ENCODE data around the gene DPYSL5. TPM values are rescaled to one million over a fixed set of nuclear protein-coding genes. Genes with fewer than 3 reads are reported as not detected.
"Not testable (repeated sequence)": the region's sequence is repeated elsewhere in the genome, so short reads cannot be mapped to it uniquely, and the experiment has no call there.

Gene DPYSL5
- total and polyA plus RNA-seq, 2 experiments from 2014 or later: 0.21 to 0.63 TPM

DNA sequence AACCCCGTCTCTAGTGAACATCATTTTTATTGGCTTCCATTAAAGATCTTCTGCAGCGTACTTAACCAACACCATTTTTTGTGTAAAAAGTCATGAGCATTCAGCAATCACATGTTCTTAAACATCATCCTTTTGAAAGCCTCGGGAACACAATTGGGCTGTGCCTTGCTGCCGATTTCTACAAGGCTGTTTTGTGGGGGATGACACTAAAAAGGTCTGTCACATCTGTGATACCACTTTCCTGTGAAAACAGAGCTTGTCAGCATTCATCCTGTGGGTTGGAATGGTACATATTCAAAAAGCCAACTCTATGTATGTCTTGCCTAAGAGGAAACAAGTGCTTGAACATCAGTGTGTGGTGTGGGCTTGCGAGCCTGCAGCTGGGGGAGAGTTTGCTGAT, 73.4 kb downstream of the DPYSL5 start:
- no peak overlapping the region for H3K4me2 ChIP-seq
- DNase-seq (ENCODE audit: low spot score): no peak
- peaks cover 15% of the 10 kb centered on the region for H3K4me1 ChIP-seq (ENCODE audit: insufficient read depth)
- H3K27me3 ChIP-seq: no peaks in the 10 kb centered on the region
- no peak overlapping the region for H2AFZ ChIP-seq
- TF ChIP-seq EZH2phosphoT487 (IDR thresholded peaks at IDR 0.05; ENCODE audit: low read depth, severe bottlenecking, unreplicated experiment) (no peak), EZH2 (IDR thresholded peaks at IDR 0.05; ENCODE audit: borderline replicate concordance) (no peak)
- TF ChIP-seq, protein P1, sequence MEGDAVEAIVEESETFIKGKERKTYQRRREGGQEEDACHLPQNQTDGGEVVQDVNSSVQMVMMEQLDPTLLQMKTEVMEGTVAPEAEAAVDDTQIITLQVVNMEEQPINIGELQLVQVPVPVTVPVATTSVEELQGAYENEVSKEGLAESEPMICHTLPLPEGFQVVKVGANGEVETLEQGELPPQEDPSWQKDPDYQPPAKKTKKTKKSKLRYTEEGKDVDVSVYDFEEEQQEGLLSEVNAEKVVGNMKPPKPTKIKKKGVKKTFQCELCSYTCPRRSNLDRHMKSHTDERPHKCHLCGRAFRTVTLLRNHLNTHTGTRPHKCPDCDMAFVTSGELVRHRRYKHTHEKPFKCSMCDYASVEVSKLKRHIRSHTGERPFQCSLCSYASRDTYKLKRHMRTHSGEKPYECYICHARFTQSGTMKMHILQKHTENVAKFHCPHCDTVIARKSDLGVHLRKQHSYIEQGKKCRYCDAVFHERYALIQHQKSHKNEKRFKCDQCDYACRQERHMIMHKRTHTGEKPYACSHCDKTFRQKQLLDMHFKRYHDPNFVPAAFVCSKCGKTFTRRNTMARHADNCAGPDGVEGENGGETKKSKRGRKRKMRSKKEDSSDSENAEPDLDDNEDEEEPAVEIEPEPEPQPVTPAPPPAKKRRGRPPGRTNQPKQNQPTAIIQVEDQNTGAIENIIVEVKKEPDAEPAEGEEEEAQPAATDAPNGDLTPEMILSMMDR (IDR thresholded peaks at IDR 0.05; ENCODE audit: poor library complexity): no peak
- no peaks in the 10 kb centered on the region for H3K36me3 ChIP-seq (replicated peaks; ENCODE audit: insufficient read depth, low read depth)
- no peaks in the 10 kb centered on the region for H4K20me1 ChIP-seq (ENCODE audit: insufficient read depth, poor library complexity, severe bottlenecking)
- 93% methylated on average over 5 of the region's 5 CpGs for WGBS (ENCODE audit: low lambda C conversion rate, missing lambda C conversion rate)
- H3K9me3 ChIP-seq (ENCODE audit: low read depth): no peaks in the 10 kb centered on the region
- no peaks in the 10 kb centered on the region for H3K9me2 ChIP-seq (replicated peaks; ENCODE audit: insufficient read depth)
- no peak overlapping the region for H3K27ac ChIP-seq
- no peaks in the 10 kb centered on the region for H3K79me2 ChIP-seq
- H3K4me3 ChIP-seq: no peak overlapping the region

- DNase-seq (ENCODE audit: low spot score): peak; percentile 73
- Histone ChIP-seq H3K27me3 (no peaks in the 10 kb centered on the region), H3K4me1 (ENCODE audit: insufficient read depth) (peaks cover 15% of the 10 kb centered on the region), H3K4me3 (no peak overlapping the region), H3K36me3 (replicated peaks; ENCODE audit: insufficient read depth, low read depth) (no peaks in the 10 kb centered on the region), H2AFZ (no peak overlapping the region), H4K20me1 (ENCODE audit: insufficient read depth, poor library complexity, severe bottlenecking) (no peaks in the 10 kb centered on the region), H3K27ac (no peak overlapping the region), H3K4me2 (no peak overlapping the region), H3K79me2 (no peaks in the 10 kb centered on the region), H3K9me2 (replicated peaks; ENCODE audit: insufficient read depth) (no peaks in the 10 kb centered on the region), H3K9me3 (ENCODE audit: low read depth) (no peaks in the 10 kb centered on the region)
- WGBS (ENCODE audit: low lambda C conversion rate, missing lambda C conversion rate): 25% methylated on average over 8 of the region's 8 CpGs
- TF ChIP-seq, protein P1 (IDR thresholded peaks at IDR 0.05; ENCODE audit: poor library complexity): peak; percentile 51
- no peak for TF ChIP-seq EZH2phosphoT487 (IDR thresholded peaks at IDR 0.05; ENCODE audit: low read depth, severe bottlenecking, unreplicated experiment)
- TF ChIP-seq EZH2 (IDR thresholded peaks at IDR 0.05; ENCODE audit: borderline replicate concordance): no peak
These were observed 74.7 kb downstream of the DPYSL5 start for GRCh38 chr2:26922405-26923188.

DNA sequence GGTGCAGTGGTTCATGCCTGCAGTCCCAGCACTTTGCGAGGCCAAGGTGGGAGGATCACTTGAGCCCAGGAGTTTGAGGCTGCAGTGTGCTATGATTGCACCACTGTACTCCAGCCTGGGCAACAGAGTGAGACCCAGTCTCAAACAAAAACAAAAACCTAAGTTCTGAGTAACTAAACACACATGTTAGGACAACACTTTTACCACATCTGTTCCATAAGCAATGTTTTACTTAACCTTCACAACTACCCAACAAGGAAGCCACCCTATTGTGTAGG, 75.2 kb downstream of the DPYSL5 start:
- H3K4me1 ChIP-seq (ENCODE audit: insufficient read depth): peaks cover 15% of the 10 kb centered on the region
- 87% methylated on average over 1 of the region's 1 CpG for WGBS (ENCODE audit: low lambda C conversion rate, missing lambda C conversion rate)
- H3K9me3 ChIP-seq (ENCODE audit: low read depth); H3K36me3 ChIP-seq (replicated peaks; ENCODE audit: insufficient read depth, low read depth); DNase-seq (ENCODE audit: low spot score); H2AFZ ChIP-seq; H3K4me2 ChIP-seq; H3K27ac ChIP-seq; H3K27me3 ChIP-seq; H3K79me2 ChIP-seq; H3K4me3 ChIP-seq; H3K9me2 ChIP-seq (replicated peaks; ENCODE audit: insufficient read depth); H4K20me1 ChIP-seq (ENCODE audit: insufficient read depth, poor library complexity, severe bottlenecking): not testable (repeated sequence)

DNA sequence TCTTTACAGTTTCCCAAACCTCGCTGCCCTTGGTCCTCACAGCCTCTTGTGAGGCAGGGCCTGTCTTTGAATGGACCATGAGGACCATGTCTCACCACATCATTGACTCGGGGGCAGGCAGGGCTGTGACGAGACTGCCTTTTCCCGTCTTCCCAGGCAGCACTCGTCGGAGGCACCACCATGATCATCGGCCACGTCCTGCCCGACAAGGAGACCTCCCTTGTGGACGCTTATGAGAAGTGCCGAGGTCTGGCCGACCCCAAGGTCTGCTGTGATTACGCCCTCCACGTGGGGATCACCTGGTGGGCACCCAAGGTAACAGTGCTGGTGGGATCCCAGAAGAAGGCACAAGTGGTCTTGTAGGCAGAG, 76.8 kb downstream of the DPYSL5 start:
- WGBS (ENCODE audit: low lambda C conversion rate, missing lambda C conversion rate): 95% methylated on average over 14 of the region's 14 CpGs
- peak overlapping the region; percentile 41 for H3K4me2 ChIP-seq

More for the DNA sequence above, 76.8 kb downstream of the DPYSL5 start:
- TF ChIP-seq EZH2 (IDR thresholded peaks at IDR 0.05; ENCODE audit: borderline replicate concordance): no peak
- TF ChIP-seq EZH2phosphoT487 (IDR thresholded peaks at IDR 0.05; ENCODE audit: low read depth, severe bottlenecking, unreplicated experiment): no peak
- TF ChIP-seq, protein P1 (IDR thresholded peaks at IDR 0.05; ENCODE audit: poor library complexity): no peak
- Histone ChIP-seq H2AFZ (no peak overlapping the region), H3K27me3 (no peaks in the 10 kb centered on the region), H3K9me2 (replicated peaks; ENCODE audit: insufficient read depth) (no peaks in the 10 kb centered on the region), H3K4me1 (ENCODE audit: insufficient read depth) (peaks cover 15% of the 10 kb centered on the region), H3K79me2 (no peaks in the 10 kb centered on the region), H3K27ac (peak overlapping the region; percentile 63), H3K4me3 (no peak overlapping the region), H4K20me1 (ENCODE audit: insufficient read depth, poor library complexity, severe bottlenecking) (no peaks in the 10 kb centered on the region), H3K36me3 (replicated peaks; ENCODE audit: insufficient read depth, low read depth) (no peaks in the 10 kb centered on the region), H3K9me3 (ENCODE audit: low read depth) (no peaks in the 10 kb centered on the region)
- no peak for DNase-seq (ENCODE audit: low spot score)
